Globus pallidus (tissue), 1 donor: Measurements from ENCODE around the gene KIAA0825.

Source experiments
- DNase-seq: peaks from one replicate; pipeline ENCODE4 v3.0.0-alpha.2; 2015; ENCODE audit warnings: low spot score

KIAA0825 gene

GRCh38 chr5:94309141-94309540 is 309.3 kb downstream of the KIAA0825 start:
- DNase-seq = no peak

- DNase-seq = no peak
These were observed 310.0 kb downstream of the KIAA0825 start for GRCh38 chr5:94308442-94308841.

GRCh38 chr5:94304146-94304545 is 314.3 kb downstream of the KIAA0825 start:
- no peak for DNase-seq

- DNase-seq = no peak
These were observed 329.5 kb downstream of the KIAA0825 start for GRCh38 chr5:94288937-94289336.

GRCh38 chr5:94285984-94286383 is 332.4 kb downstream of the KIAA0825 start:
- no peak for DNase-seq

GRCh38 chr5:94283093-94283492 is 335.3 kb downstream of the KIAA0825 start:
- DNase-seq = no peak

- DNase-seq = no peak
These were observed 337.1 kb downstream of the KIAA0825 start for GRCh38 chr5:94281236-94281801.

GRCh38 chr5:94276751-94277150 is 341.7 kb downstream of the KIAA0825 start:
- DNase-seq = no peak

GRCh38 chr5:94276048-94276447 is 342.4 kb downstream of the KIAA0825 start:
- DNase-seq = no peak

- DNase-seq = no peak
These were observed 343.7 kb downstream of the KIAA0825 start for GRCh38 chr5:94274707-94275106.

- no peak for DNase-seq
These were observed 350.2 kb downstream of the KIAA0825 start for GRCh38 chr5:94268226-94268625.

GRCh38 chr5:94267350-94267899 is 351.0 kb downstream of the KIAA0825 start:
- DNase-seq = no peak

- DNase-seq = no peak
These were observed 352.2 kb downstream of the KIAA0825 start for GRCh38 chr5:94266170-94266569.

- no peak for DNase-seq
These were observed 355.3 kb downstream of the KIAA0825 start for GRCh38 chr5:94263068-94263467.

- no peak for DNase-seq
These were observed 358.3 kb downstream of the KIAA0825 start for GRCh38 chr5:94260096-94260495.

GRCh38 chr5:94254214-94254613 is 364.2 kb downstream of the KIAA0825 start:
- no peak for DNase-seq

GRCh38 chr5:94250985-94251384 is 367.4 kb downstream of the KIAA0825 start:
- no peak for DNase-seq

- DNase-seq = no peak
These were observed 369.0 kb downstream of the KIAA0825 start for GRCh38 chr5:94249430-94249829.

GRCh38 chr5:94248175-94248875 is 370.1 kb downstream of the KIAA0825 start:
- no peak for DNase-seq

- DNase-seq = no peak
These were observed 372.8 kb downstream of the KIAA0825 start for GRCh38 chr5:94245608-94246007.

GRCh38 chr5:94244921-94245320 is 373.5 kb downstream of the KIAA0825 start:
- DNase-seq = no peak

GRCh38 chr5:94243612-94244011 is 374.8 kb downstream of the KIAA0825 start:
- DNase-seq = no peak

- no peak for DNase-seq
These were observed 377.3 kb downstream of the KIAA0825 start for GRCh38 chr5:94240993-94241651.
